Esophagus muscularis mucosa (tissue), 3 donors: ENCODE results near the gene GPATCH4.

Experiments
- POLR2A ChIP-seq: fragments of 450-650 bp; IDR thresholded peaks from one replicate; pipeline ENCODE4 v1.6.1; 2017; ENCODE audit warnings: antibody characterized with exemption, moderate library complexity, mild to moderate bottlenecking, low read depth
- POLR2AphosphoS5 ChIP-seq, 2 donors: sonication (generic); formaldehyde crosslinking; IDR thresholded peaks; one replicate each; pipeline ENCODE4 v1.6.1; 2017; ENCODE audit warnings: antibody characterized with exemption in 2 of 2
- TF ChIP-seq, protein P1 (sequence below), 3 experiments: fragments of 200-600 bp in 2 of 3; fragments of 450-650 bp in 1 of 3; sonication (generic) in 2 of 3; IDR thresholded peaks; one replicate each; pipeline ENCODE4 v1.5.1; 2017 to 2019; ENCODE audit warnings: antibody characterized with exemption in 3 of 3, mild to moderate bottlenecking in 2 of 3, moderate library complexity in 1 of 3

DNA sequence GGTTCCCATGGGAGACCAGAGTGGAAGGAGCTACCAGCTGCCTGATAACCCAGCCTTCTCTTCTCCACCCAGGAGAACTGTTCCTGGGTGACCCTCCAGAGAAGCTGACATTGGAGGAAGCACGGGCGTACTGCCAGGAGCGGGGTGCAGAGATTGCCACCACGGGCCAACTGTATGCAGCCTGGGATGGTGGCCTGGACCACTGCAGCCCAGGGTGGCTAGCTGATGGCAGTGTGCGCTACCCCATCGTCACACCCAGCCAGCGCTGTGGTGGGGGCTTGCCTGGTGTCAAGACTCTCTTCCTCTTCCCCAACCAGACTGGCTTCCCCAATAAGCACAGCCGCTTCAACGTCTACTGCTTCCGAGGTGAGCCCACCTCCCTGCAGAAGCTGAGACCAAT is 47.2 kb upstream of the GPATCH4 start:
- TF ChIP-seq, protein P1, sequence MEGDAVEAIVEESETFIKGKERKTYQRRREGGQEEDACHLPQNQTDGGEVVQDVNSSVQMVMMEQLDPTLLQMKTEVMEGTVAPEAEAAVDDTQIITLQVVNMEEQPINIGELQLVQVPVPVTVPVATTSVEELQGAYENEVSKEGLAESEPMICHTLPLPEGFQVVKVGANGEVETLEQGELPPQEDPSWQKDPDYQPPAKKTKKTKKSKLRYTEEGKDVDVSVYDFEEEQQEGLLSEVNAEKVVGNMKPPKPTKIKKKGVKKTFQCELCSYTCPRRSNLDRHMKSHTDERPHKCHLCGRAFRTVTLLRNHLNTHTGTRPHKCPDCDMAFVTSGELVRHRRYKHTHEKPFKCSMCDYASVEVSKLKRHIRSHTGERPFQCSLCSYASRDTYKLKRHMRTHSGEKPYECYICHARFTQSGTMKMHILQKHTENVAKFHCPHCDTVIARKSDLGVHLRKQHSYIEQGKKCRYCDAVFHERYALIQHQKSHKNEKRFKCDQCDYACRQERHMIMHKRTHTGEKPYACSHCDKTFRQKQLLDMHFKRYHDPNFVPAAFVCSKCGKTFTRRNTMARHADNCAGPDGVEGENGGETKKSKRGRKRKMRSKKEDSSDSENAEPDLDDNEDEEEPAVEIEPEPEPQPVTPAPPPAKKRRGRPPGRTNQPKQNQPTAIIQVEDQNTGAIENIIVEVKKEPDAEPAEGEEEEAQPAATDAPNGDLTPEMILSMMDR (IDR thresholded peaks at IDR 0.05), result no peak
- TF ChIP-seq POLR2A, result no peak
- no peak for TF ChIP-seq POLR2AphosphoS5 (IDR thresholded peaks at IDR 0.05)
